ENCODE measurements around the gene ARL17A.
"Not testable (repeated sequence)": the region's sequence is repeated elsewhere in the genome, so short reads cannot be mapped to it uniquely, and the experiment has no call there.

The ARL17A gene

GRCh38 chr17:46559155-46559554 lies 20.3 kb downstream of the ARL17A start:
- not testable (repeated sequence) for DNase-seq (ENCODE audit: extremely low read depth in 1 of 2, low read depth in 1 of 2)

- not testable (repeated sequence) for DNase-seq (ENCODE audit: extremely low read depth in 1 of 2, low read depth in 1 of 2)
Measured at GRCh38 chr17:46548607-46549006, 30.9 kb downstream of the ARL17A start.

- not testable (repeated sequence) for DNase-seq (ENCODE audit: extremely low read depth in 1 of 2, low read depth in 1 of 2)
Measured at GRCh38 chr17:46534716-46535115, 44.8 kb downstream of the ARL17A start.

- DNase-seq (ENCODE audit: extremely low read depth in 1 of 2, low read depth in 1 of 2) = not testable (repeated sequence)
Measured at GRCh38 chr17:46512168-46512567, 67.3 kb downstream of the ARL17A start, which contains the start of gene LRRC37A2. Gene LRRC37A2, plus strand, starts transcription at chr17:46512468. Its CDS starts 245 bp downstream, at chr17:46512713.

- not testable (repeated sequence) for DNase-seq (ENCODE audit: extremely low read depth in 1 of 2, low read depth in 1 of 2)
Measured at GRCh38 chr17:46505896-46506295, 73.6 kb downstream of the ARL17A start.

GRCh38 chr17:46499437-46500139 lies 79.9 kb downstream of the ARL17A start:
- not testable (repeated sequence) for DNase-seq (ENCODE audit: extremely low read depth in 1 of 2, low read depth in 1 of 2)

- DNase-seq (ENCODE audit: extremely low read depth in 1 of 2, low read depth in 1 of 2) = not testable (repeated sequence)
Measured at GRCh38 chr17:46492021-46492420, 87.5 kb downstream of the ARL17A start.

GRCh38 chr17:46481310-46481709 lies 98.2 kb downstream of the ARL17A start:
- not testable (repeated sequence) for DNase-seq (ENCODE audit: extremely low read depth in 1 of 2, low read depth in 1 of 2)

- not testable (repeated sequence) for DNase-seq (ENCODE audit: extremely low read depth in 1 of 2, low read depth in 1 of 2)
Measured at GRCh38 chr17:46478823-46479222, 100.7 kb downstream of the ARL17A start.

GRCh38 chr17:46475583-46475982 lies 103.9 kb downstream of the ARL17A start:
- not testable (repeated sequence) for DNase-seq (ENCODE audit: extremely low read depth in 1 of 2, low read depth in 1 of 2)

- not testable (repeated sequence) for DNase-seq (ENCODE audit: extremely low read depth in 1 of 2, low read depth in 1 of 2)
Measured at GRCh38 chr17:46474489-46474888, 105.0 kb downstream of the ARL17A start.

- not testable (repeated sequence) for DNase-seq (ENCODE audit: extremely low read depth in 1 of 2, low read depth in 1 of 2)
Measured at GRCh38 chr17:46467618-46468017, 111.9 kb downstream of the ARL17A start.
